GM23338 (cell line): Measurements from ENCODE around the gene LILRB1. TPM values are rescaled to one million over a fixed set of nuclear protein-coding genes. Genes with fewer than 3 reads are reported as not detected.

Source experiments
- ATAC-seq: fragments of 200-7000 bp; cut with Tn5 transposase; 3 replicates; pipeline ENCODE4 v1.9.1; 2020
- DNase-seq: peaks from one replicate; pipeline ENCODE4 v3.0.0-alpha.2; 2015; ENCODE audit warnings: low spot score
- H2AFZ ChIP-seq: fragments of 200-600 bp; sonication (generic); 2 replicates; pipeline ENCODE4 v1.8.0; 2016; ENCODE audit warnings: antibody characterized with exemption, mild to moderate bottlenecking, moderate library complexity
- H3F3A ChIP-seq: fragments of 200-600 bp; sonication (generic); replicated peaks from 2 replicates; pipeline ENCODE4 v1.8.0; 2017; ENCODE audit warnings: antibody characterized with exemption, mixed run types, low read depth
- H3K27ac ChIP-seq: fragments of 200-600 bp; sonication (generic); 2 replicates; pipeline ENCODE4 v1.6.1; 2016; ENCODE audit warnings: low read depth
- H3K27me3 ChIP-seq: fragments of 200-600 bp; sonication (generic); 2 replicates; pipeline ENCODE4 v1.8.0; 2016; ENCODE audit warnings: mild to moderate bottlenecking, mixed run types, moderate library complexity; ENCODE audit not compliant: insufficient read depth
- H3K36me3 ChIP-seq: fragments of 200-600 bp; sonication (generic); 2 replicates; pipeline ENCODE4 v1.8.0; 2016; ENCODE audit warnings: mild to moderate bottlenecking; ENCODE audit not compliant: insufficient read depth
- H3K4me1 ChIP-seq: fragments of 200-600 bp; sonication (generic); 2 replicates; pipeline ENCODE4 v1.8.0; 2016; ENCODE audit warnings: mild to moderate bottlenecking, moderate library complexity; ENCODE audit not compliant: insufficient read depth
- H3K4me2 ChIP-seq: fragments of 200-600 bp; sonication (generic); 2 replicates; pipeline ENCODE4 v1.7.1; 2017; ENCODE audit warnings: mixed run types
- H3K4me3 ChIP-seq: fragments of 200-600 bp; sonication (generic); 2 replicates; pipeline ENCODE4 v1.6.1; 2016; ENCODE audit warnings: mixed run types
- H3K79me2 ChIP-seq: fragments of 200-600 bp; sonication (generic); replicated peaks from 2 replicates; pipeline ENCODE4 v1.8.0; 2017; ENCODE audit warnings: mild to moderate bottlenecking; ENCODE audit not compliant: insufficient read depth
- H3K9me2 ChIP-seq: fragments of 200-600 bp; sonication (generic); 2 replicates; pipeline ENCODE4 v1.8.0; 2017; ENCODE audit not compliant: insufficient read depth
- H4K20me1 ChIP-seq: fragments of 200-600 bp; sonication (generic); replicated peaks from 2 replicates; pipeline ENCODE4 v1.8.0; 2017; ENCODE audit warnings: mild to moderate bottlenecking; ENCODE audit not compliant: insufficient read depth
- H3K27ac Mint-ChIP-seq: 2 replicates; pipeline ENCODE4 v1.8.0; 2020; ENCODE audit warnings: inconsistent platforms, mild to moderate bottlenecking, moderate library complexity, mixed read lengths
- H3K27me3 Mint-ChIP-seq: 3 replicates; pipeline ENCODE4 v1.8.0; 2022; ENCODE audit warnings: low read depth, mild to moderate bottlenecking, moderate library complexity, mixed read lengths, inconsistent platforms; ENCODE audit not compliant: insufficient read depth, poor library complexity
- H3K36me3 Mint-ChIP-seq: 3 replicates; pipeline ENCODE4 v1.8.0; 2021; ENCODE audit warnings: low read depth, mild to moderate bottlenecking, inconsistent platforms, moderate library complexity, mixed read lengths
- H3K4me1 Mint-ChIP-seq: 3 replicates; pipeline ENCODE4 v1.8.0; 2020; ENCODE audit warnings: mild to moderate bottlenecking, inconsistent platforms, mixed read lengths
- H3K4me3 Mint-ChIP-seq: 3 replicates; pipeline ENCODE4 v1.8.0; 2021; ENCODE audit warnings: moderate library complexity, mild to moderate bottlenecking, inconsistent platforms, mixed read lengths
- H3K9me3 Mint-ChIP-seq: 3 replicates; pipeline ENCODE4 v1.8.0; 2020; ENCODE audit warnings: moderate library complexity, mild to moderate bottlenecking, inconsistent platforms, mixed read lengths
- CREB1 ChIP-seq: fragments of 250-450 bp; sonication (Bioruptor Pico); IDR thresholded peaks from 2 replicates; pipeline ENCODE4 v1.5.0; 2020; ENCODE audit warnings: low read depth, mild to moderate bottlenecking, moderate library complexity
- EZH2 ChIP-seq: fragments of 200-600 bp; sonication (generic); IDR thresholded peaks from one replicate; pipeline ENCODE4 v1.8.0; 2017; ENCODE audit warnings: antibody characterized with exemption, mild to moderate bottlenecking, low read depth; ENCODE audit not compliant: unreplicated experiment
- NANOG ChIP-seq: IDR thresholded peaks from 2 replicates; pipeline ENCODE4 v1.6.1; 2016; ENCODE audit warnings: antibody characterized with exemption, borderline replicate concordance
- STAT1 ChIP-seq: IDR thresholded peaks from one replicate; pipeline ENCODE4 v1.6.1; 2016; ENCODE audit warnings: antibody characterized with exemption; ENCODE audit not compliant: unreplicated experiment
- ZNF331 ChIP-seq: fragments of 250-450 bp; sonication (Bioruptor Pico); IDR thresholded peaks from 2 replicates; pipeline ENCODE4 v1.5.0; 2020; ENCODE audit warnings: low read depth, mild to moderate bottlenecking, moderate library complexity
- ZNF462 ChIP-seq: fragments of 250-450 bp; sonication (Bioruptor Pico); IDR thresholded peaks from 2 replicates; pipeline ENCODE4 v1.5.0; 2020; ENCODE audit warnings: mild to moderate bottlenecking, moderate library complexity
- polyA plus RNA-seq: library from polyadenylated mRNA; unstranded; fragments of >200 nt; fragmentation: Nextera tagmentation; extraction: Ambion mirVana; gene quantifications from 2 replicates; pipeline ENCODE4 v1.2.1, GENCODE V29; 2016
- total RNA-seq: library from RNA; depleted of rRNA; stranded (reverse); fragments of >200 nt; shearing (Covaris generic); gene quantifications from 2 replicates; pipeline ENCODE4 v1.2.3, GENCODE V29; 2014
- TF ChIP-seq, protein P1 (sequence below): IDR thresholded peaks from one replicate; pipeline ENCODE4 v1.6.1; 2018; ENCODE audit warnings: antibody characterized with exemption; ENCODE audit not compliant: unreplicated experiment

Gene LILRB1
- total and polyA plus RNA-seq, 2 experiments from 2014 or later = 0.14 TPM; not detected in 1

- Mint-ChIP-seq H3K9me3 (peaks cover 98% of the 10 kb centered on the region), H3K4me1 (no peaks in the 10 kb centered on the region), H3K4me3 (no peak overlapping the region), H3K27ac (no peak overlapping the region), H3K27me3 (peaks cover 1% of the 10 kb centered on the region), H3K36me3 (peaks cover 25% of the 10 kb centered on the region)
- H3F3A ChIP-seq = no peaks in the 10 kb centered on the region
- no peaks in the 10 kb centered on the region for H3K9me2 ChIP-seq
- H3K4me3 ChIP-seq = no peak overlapping the region
- DNase-seq (no peak), ATAC-seq (no peak)
- TF ChIP-seq CREB1 (CRISPR knock-in tag) = no peak
- TF ChIP-seq NANOG = no peak
- no peak for TF ChIP-seq ZNF331 (CRISPR knock-in tag)
- TF ChIP-seq, protein P1, sequence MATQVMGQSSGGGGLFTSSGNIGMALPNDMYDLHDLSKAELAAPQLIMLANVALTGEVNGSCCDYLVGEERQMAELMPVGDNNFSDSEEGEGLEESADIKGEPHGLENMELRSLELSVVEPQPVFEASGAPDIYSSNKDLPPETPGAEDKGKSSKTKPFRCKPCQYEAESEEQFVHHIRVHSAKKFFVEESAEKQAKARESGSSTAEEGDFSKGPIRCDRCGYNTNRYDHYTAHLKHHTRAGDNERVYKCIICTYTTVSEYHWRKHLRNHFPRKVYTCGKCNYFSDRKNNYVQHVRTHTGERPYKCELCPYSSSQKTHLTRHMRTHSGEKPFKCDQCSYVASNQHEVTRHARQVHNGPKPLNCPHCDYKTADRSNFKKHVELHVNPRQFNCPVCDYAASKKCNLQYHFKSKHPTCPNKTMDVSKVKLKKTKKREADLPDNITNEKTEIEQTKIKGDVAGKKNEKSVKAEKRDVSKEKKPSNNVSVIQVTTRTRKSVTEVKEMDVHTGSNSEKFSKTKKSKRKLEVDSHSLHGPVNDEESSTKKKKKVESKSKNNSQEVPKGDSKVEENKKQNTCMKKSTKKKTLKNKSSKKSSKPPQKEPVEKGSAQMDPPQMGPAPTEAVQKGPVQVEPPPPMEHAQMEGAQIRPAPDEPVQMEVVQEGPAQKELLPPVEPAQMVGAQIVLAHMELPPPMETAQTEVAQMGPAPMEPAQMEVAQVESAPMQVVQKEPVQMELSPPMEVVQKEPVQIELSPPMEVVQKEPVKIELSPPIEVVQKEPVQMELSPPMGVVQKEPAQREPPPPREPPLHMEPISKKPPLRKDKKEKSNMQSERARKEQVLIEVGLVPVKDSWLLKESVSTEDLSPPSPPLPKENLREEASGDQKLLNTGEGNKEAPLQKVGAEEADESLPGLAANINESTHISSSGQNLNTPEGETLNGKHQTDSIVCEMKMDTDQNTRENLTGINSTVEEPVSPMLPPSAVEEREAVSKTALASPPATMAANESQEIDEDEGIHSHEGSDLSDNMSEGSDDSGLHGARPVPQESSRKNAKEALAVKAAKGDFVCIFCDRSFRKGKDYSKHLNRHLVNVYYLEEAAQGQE = no peak
- no peaks in the 10 kb centered on the region for H3K79me2 ChIP-seq
- H3K27ac ChIP-seq = no peak overlapping the region
- peaks cover 7% of the 10 kb centered on the region for H3K36me3 ChIP-seq
- no peaks in the 10 kb centered on the region for H3K4me1 ChIP-seq
- H3K4me2 ChIP-seq = no peak overlapping the region
- H2AFZ ChIP-seq = no peak overlapping the region
- H3K27me3 ChIP-seq = no peaks in the 10 kb centered on the region
- H4K20me1 ChIP-seq = no peaks in the 10 kb centered on the region
Measured at GRCh38 chr19:54612428-54612827, 17.9 kb upstream of the LILRB1 start.

DNA sequence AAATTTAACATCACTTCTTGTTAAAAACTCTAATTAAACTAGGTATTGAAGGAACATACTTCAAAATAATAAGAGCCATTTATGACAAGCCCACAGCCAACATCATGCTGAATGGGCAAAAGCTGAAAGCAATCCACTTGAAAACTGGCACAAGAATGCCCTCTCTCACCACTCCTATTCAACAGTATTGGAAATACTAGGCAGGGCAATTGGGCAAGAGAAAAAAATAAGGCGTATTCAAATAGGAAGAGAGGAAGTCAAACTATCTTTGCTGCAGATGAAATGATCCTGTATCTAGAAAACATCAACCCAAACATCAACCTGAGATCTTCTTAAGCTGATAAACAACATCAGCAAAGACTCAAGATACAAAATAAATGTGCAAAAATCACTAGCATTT lies 15.6 kb upstream of the LILRB1 start:
- H3K79me2 ChIP-seq = no peaks in the 10 kb centered on the region
- no peaks in the 10 kb centered on the region for H4K20me1 ChIP-seq
- ATAC-seq (no peak), DNase-seq (no peak)
- H3K27me3 ChIP-seq = no peaks in the 10 kb centered on the region
- peaks cover 94% of the 10 kb centered on the region for H3K9me3 Mint-ChIP-seq
- peaks cover 2% of the 10 kb centered on the region for H3K27me3 Mint-ChIP-seq
- H3K36me3 ChIP-seq = peaks cover 7% of the 10 kb centered on the region
- no peak overlapping the region for H3K4me2 ChIP-seq
- no peaks in the 10 kb centered on the region for H3K4me1 Mint-ChIP-seq
- no peak overlapping the region for H2AFZ ChIP-seq
- no peak overlapping the region for H3K27ac Mint-ChIP-seq
- TF ChIP-seq STAT1 (no peak), CREB1 (CRISPR knock-in tag) (no peak), NANOG (no peak), EZH2 (no peak)
- no peaks in the 10 kb centered on the region for H3K4me1 ChIP-seq
- no peaks in the 10 kb centered on the region for H3F3A ChIP-seq
- H3K4me3 ChIP-seq = no peak overlapping the region
- H3K36me3 Mint-ChIP-seq = peaks cover 19% of the 10 kb centered on the region
- no peaks in the 10 kb centered on the region for H3K9me2 ChIP-seq
- H3K4me3 Mint-ChIP-seq = no peak overlapping the region
- H3K27ac ChIP-seq = no peak overlapping the region

DNA sequence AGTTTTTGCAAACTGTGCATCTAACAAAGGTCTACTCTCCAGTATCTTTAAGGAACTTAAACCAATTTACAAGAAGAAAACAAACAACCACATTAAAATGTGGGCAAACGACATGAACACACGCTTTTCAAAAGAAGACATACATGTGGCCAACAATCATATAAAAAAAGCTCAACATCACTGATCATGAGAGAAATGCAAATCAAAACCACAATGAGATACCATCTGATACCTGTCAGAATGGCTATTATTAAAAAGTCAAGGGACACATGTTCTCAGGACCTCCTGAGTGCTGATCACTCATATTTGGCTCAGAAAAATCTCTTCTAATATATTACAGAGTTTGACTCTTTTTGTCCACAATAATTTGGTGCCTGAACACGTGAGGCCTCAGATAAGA lies 14.2 kb upstream of the LILRB1 start:
- H3K27me3 ChIP-seq = no peaks in the 10 kb centered on the region
- Mint-ChIP-seq H3K4me1 (no peaks in the 10 kb centered on the region), H3K9me3 (peaks cover 91% of the 10 kb centered on the region), H3K4me3 (no peak overlapping the region), H3K36me3 (peaks cover 21% of the 10 kb centered on the region), H3K27ac (no peak overlapping the region), H3K27me3 (peaks cover 2% of the 10 kb centered on the region)
- H3K79me2 ChIP-seq = no peaks in the 10 kb centered on the region
- no peak for ATAC-seq
- no peak overlapping the region for H3K27ac ChIP-seq
- H3K9me2 ChIP-seq = no peaks in the 10 kb centered on the region
- H3K4me3 ChIP-seq = no peak overlapping the region
- H3F3A ChIP-seq = no peaks in the 10 kb centered on the region
- H3K4me2 ChIP-seq = no peak overlapping the region
- H4K20me1 ChIP-seq = no peaks in the 10 kb centered on the region
- 0 out of 2 replicates have a peak, but pooled peaks cover under 1% of the 10 kb centered on the region for H3K36me3 ChIP-seq
- no peak for DNase-seq
- H3K4me1 ChIP-seq = no peaks in the 10 kb centered on the region
- H2AFZ ChIP-seq = no peak overlapping the region
- TF ChIP-seq ZNF462 (CRISPR knock-in tag) (no peak), NANOG (no peak)
